Measurements from ENCODE around the gene DMAP1. TPM values are rescaled to one million over a fixed set of nuclear protein-coding genes. Genes with fewer than 3 reads are reported as not detected.
"Not testable (repeated sequence)": the region's sequence is repeated elsewhere in the genome, so short reads cannot be mapped to it uniquely, and the experiment has no call there.

Gene DMAP1
- total and polyA plus RNA-seq, 4 donors = 26.5 to 41.1 (median 35.1) TPM

GRCh38 chr1:44174630-44175029 is 38.6 kb upstream of the DMAP1 start:
- H3K4me1 ChIP-seq (ENCODE audit: control insufficient read depth in 5 of 5, insufficient read depth in 5 of 5, low read length in 5 of 5) = no peaks in the 10 kb centered on the region
- no peak overlapping the region for H3K9ac ChIP-seq (ENCODE audit: insufficient read depth in 1 of 2, low read length in 2 of 2)
- ATAC-seq (ENCODE audit: insufficient read depth, low FRiP score) = no peak
- TF ChIP-seq, protein P1, sequence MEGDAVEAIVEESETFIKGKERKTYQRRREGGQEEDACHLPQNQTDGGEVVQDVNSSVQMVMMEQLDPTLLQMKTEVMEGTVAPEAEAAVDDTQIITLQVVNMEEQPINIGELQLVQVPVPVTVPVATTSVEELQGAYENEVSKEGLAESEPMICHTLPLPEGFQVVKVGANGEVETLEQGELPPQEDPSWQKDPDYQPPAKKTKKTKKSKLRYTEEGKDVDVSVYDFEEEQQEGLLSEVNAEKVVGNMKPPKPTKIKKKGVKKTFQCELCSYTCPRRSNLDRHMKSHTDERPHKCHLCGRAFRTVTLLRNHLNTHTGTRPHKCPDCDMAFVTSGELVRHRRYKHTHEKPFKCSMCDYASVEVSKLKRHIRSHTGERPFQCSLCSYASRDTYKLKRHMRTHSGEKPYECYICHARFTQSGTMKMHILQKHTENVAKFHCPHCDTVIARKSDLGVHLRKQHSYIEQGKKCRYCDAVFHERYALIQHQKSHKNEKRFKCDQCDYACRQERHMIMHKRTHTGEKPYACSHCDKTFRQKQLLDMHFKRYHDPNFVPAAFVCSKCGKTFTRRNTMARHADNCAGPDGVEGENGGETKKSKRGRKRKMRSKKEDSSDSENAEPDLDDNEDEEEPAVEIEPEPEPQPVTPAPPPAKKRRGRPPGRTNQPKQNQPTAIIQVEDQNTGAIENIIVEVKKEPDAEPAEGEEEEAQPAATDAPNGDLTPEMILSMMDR (IDR thresholded peaks at IDR 0.05; ENCODE audit: control extremely low read depth, extremely low read depth) = no peak
- no peak overlapping the region for H3K27ac ChIP-seq (ENCODE audit: low read depth in 1 of 2, low read length in 1 of 2)
- H3K9me3 ChIP-seq (ENCODE audit: control insufficient read depth in 4 of 4, insufficient read depth in 3 of 4, low read length in 3 of 4) = no peaks in the 10 kb centered on the region
- H3K36me3 ChIP-seq (ENCODE audit: control insufficient read depth in 4 of 4, insufficient read depth in 4 of 4, low read length in 4 of 4) = no peaks in the 10 kb centered on the region
- 86 to 90% methylated on average over 1 of the region's 1 CpG for WGBS, 2 donors
- no peaks in the 10 kb centered on the region for H3K27me3 ChIP-seq (ENCODE audit: control insufficient read depth in 3 of 3, insufficient read depth in 3 of 3, low read length in 2 of 3)
- no peak for DNase-seq
- H3K4me3 ChIP-seq = no peak overlapping the region

GRCh38 chr1:44200336-44200735 is 12.9 kb upstream of the DMAP1 start:
- no peak overlapping the region for H3K9ac ChIP-seq (ENCODE audit: insufficient read depth in 1 of 2, low read length in 2 of 2)
- no peaks in the 10 kb centered on the region for H3K27me3 ChIP-seq (ENCODE audit: control insufficient read depth in 3 of 3, insufficient read depth in 3 of 3, low read length in 2 of 3)
- no peak overlapping the region for H3K27ac ChIP-seq (ENCODE audit: low read depth in 1 of 2, low read length in 1 of 2)
- no peaks in the 10 kb centered on the region for H3K36me3 ChIP-seq (ENCODE audit: control insufficient read depth in 4 of 4, insufficient read depth in 4 of 4, low read length in 4 of 4)
- DNase-seq (no peak), ATAC-seq (ENCODE audit: insufficient read depth, low FRiP score) (no peak)
- H3K9me3 ChIP-seq (ENCODE audit: control insufficient read depth in 4 of 4, insufficient read depth in 3 of 4, low read length in 3 of 4) = no peaks in the 10 kb centered on the region
- H3K4me1 ChIP-seq (ENCODE audit: control insufficient read depth in 5 of 5, insufficient read depth in 5 of 5, low read length in 5 of 5) = no peaks in the 10 kb centered on the region
- WGBS, 2 donors = 91 to 94% methylated on average over 8 of the region's 8 CpGs
- TF ChIP-seq, protein P1 (IDR thresholded peaks at IDR 0.05; ENCODE audit: control extremely low read depth, extremely low read depth) = no peak
- no peak overlapping the region for H3K4me3 ChIP-seq

DNA sequence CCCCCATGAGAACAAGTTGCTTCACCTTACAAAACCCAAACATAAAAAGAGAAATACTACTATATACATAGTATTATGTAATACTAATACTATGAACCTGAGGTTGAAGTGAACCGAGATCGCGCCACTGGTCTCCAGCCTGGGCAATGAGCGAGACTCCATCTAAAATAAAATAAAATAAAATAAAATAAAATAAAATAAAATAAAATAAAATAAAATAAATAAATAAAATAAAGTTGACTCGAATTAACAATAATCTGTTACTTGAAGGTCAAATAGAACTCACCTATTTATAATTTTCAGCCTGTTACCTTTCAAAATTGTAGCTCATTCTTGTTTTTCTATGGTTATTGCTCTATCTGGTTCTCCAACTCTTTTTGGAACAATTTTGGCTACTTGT is 6.7 kb upstream of the DMAP1 start:
- not testable (repeated sequence) for H3K4me3 ChIP-seq; H3K9ac ChIP-seq (ENCODE audit: insufficient read depth in 1 of 2, low read length in 2 of 2); H3K27ac ChIP-seq (ENCODE audit: low read depth in 1 of 2, low read length in 1 of 2); DNase-seq; H3K9me3 ChIP-seq (ENCODE audit: control insufficient read depth in 4 of 4, insufficient read depth in 3 of 4, low read length in 3 of 4); ATAC-seq (ENCODE audit: insufficient read depth, low FRiP score); H3K27me3 ChIP-seq (ENCODE audit: control insufficient read depth in 3 of 3, insufficient read depth in 3 of 3, low read length in 2 of 3); H3K36me3 ChIP-seq (ENCODE audit: control insufficient read depth in 4 of 4, insufficient read depth in 4 of 4, low read length in 4 of 4); H3K4me1 ChIP-seq (ENCODE audit: control insufficient read depth in 5 of 5, insufficient read depth in 5 of 5, low read length in 5 of 5)
- 68 to 87% methylated on average over 5 of the region's 5 CpGs for WGBS, 2 donors

- TF ChIP-seq, protein P1 (IDR thresholded peaks at IDR 0.05; ENCODE audit: control extremely low read depth, extremely low read depth) = no peak
- H3K9ac ChIP-seq (ENCODE audit: insufficient read depth in 1 of 2, low read length in 2 of 2) = no peak overlapping the region
- no peaks in the 10 kb centered on the region for H3K9me3 ChIP-seq (ENCODE audit: control insufficient read depth in 4 of 4, insufficient read depth in 3 of 4, low read length in 3 of 4)
- no peak overlapping the region for H3K27ac ChIP-seq (ENCODE audit: low read depth in 1 of 2, low read length in 1 of 2)
- DNase-seq = no peak
- H3K4me1 ChIP-seq (ENCODE audit: control insufficient read depth in 5 of 5, insufficient read depth in 5 of 5, low read length in 5 of 5) = peaks cover 0 to 8% (median 5%) of the 10 kb centered on the region in 5 donors
- H3K36me3 ChIP-seq (ENCODE audit: control insufficient read depth in 4 of 4, insufficient read depth in 4 of 4, low read length in 4 of 4) = no peaks in the 10 kb centered on the region
- H3K27me3 ChIP-seq (ENCODE audit: control insufficient read depth in 3 of 3, insufficient read depth in 3 of 3, low read length in 2 of 3) = no peaks in the 10 kb centered on the region
- ATAC-seq (ENCODE audit: insufficient read depth, low FRiP score) = no peak
- H3K4me3 ChIP-seq = no peak overlapping the region
Measured at GRCh38 chr1:44208226-44208625, 5.0 kb upstream of the DMAP1 start.

Measured in lung (tissue), 12 donors.